Inferior parietal cortex (tissue), 1 donor: ENCODE data around the gene THRB.
A peak's percentile ranks its signal among the peaks of the same experiment; 100 is the strongest.

ENCODE experiments used
- DNase-seq: peaks from one replicate; pipeline ENCODE4 v3.0.0-alpha.2; 2016; ENCODE audit errors: extremely low spot score

The THRB gene

DNA sequence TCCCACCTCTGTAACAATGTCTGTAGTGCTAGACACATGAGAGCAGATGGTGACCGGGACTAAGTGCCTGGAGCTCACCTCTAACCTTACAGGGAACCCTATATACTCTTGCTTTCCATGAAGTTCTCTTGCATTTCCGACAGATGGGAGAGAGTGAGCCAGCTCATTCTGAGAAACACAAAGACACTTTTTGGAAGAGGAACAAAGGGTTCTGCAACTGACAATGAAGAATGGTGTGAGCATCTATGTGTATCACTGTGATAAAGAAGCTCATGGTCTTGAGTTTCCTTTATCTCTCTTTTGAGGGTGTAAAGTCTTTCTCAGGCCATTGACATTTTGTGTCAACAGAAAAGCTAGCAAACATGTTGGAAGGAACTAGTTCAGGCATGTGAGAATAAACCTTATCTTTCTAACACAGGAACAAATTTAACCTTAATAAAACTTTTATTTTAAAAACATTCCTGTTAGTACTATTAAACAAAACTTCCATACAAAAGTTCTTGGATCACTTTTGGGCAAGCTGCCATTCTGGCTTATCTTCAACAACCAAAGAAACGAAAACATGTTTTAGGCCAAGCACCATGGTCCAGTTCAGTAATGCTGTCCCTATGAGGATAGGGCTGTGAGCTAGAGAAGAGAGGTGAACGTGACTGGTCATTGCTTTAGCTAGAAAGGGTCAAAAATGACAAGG lies 142.7 kb downstream of the THRB start:
- DNase-seq = peak; percentile 55

DNA sequence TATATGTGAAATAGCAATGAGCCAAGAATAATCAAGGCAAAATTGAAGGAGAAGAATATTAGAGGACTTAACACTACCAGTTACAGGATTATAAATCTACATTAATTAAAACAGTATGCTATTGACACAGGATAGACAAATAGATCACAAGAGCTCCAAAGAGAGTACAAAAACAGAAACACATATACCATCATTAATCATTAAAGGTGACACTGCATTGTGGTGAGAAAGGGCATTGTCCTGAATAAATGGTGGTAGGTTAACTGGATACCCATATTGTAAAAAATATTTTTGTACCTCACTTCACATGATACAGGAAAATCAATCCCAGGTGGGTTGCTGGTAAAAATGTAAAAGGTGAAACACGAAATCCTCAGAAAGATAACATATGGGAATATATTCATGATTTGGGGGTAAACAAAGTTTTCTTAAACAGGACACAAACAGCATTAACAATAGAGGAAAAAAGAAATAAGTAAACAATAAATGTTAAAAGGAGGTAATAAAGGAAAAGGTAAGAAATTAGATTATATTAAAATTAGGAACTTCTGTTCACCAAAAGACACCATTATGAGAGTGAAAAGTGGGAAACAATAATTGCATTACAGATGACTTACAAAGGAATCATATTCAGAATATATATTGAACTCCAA lies 145.2 kb downstream of the THRB start:
- DNase-seq = no peak

DNA sequence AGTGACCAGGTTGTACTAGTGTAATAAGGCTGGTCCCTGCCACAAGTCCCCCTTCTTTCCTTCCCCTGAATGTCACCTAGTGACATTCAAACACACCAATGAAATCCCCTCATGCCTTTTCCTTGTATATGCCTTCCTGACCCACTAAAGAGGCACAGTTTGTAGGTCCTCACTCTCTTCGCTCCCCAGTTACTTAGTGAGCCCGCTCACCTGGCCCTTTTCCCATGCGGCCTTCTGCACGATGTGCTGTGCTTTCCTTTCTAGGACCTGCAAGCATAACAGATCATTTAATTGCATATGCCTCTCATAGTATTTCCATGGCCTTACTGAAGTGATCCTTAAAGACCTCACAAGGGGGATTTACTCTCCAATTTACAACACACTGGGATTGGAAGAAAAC lies 146.3 kb downstream of the THRB start:
- no peak for DNase-seq

DNA sequence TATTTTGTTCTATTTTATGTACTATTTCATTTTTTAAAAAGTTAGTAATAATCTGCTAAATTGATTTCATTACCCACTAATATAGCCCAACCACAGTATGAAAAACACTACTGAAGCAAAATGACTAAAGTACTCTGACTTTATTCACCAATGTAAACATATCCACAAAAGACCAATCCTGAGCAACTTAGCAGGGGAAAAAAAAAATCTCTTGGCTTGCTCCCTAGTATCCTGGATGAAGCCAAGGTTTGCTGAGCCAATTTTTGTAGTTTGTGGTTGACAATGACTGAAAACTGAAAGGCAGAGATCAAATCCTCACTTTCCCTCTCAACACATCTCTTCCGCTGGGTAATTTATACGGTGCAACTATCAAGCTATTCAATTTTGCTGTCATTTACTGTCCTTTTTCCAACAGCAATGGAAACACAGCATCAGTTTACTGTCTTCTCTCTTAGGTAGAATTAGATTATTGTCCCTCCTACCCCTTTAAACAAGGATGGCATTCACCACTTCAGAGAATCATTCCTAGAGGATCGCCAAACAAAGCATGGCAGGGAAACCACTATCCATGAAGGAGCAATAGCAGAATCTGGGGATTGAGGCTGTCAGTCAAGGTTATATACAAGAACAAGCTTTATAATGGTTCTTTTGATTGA lies 149.7 kb downstream of the THRB start:
- DNase-seq = no peak

DNA sequence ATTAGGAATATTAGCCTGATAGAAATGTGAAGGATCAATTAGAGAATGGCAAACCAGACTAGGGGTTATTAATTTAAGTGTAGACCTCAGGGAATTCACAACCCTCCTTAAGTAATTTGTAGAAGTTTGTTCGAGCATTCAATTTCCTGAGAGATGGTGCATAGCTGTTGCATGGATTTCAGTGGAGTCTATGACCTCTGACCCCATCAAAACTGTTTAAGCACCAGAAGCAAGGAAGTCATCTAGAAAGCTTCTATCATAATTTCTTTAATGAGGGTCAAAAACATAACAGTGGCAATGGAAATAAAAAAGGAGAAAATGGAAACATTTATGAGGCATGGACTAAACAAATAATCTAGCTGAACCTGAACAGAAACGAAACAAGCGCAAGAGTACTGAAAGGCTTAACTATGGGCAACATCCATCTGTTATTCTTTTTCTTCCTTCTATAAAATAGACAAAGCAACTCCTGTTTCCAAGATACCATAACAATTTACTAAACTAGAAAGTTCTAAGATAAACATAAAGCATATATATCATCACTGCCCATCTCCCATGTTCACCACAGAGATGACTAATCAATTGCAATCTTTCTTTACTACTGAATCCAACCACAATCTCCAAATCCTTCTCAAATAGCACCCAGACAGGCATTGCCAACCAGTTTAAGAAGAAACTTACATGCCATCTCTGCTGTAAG lies 151.4 kb downstream of the THRB start:
- no peak for DNase-seq

DNA sequence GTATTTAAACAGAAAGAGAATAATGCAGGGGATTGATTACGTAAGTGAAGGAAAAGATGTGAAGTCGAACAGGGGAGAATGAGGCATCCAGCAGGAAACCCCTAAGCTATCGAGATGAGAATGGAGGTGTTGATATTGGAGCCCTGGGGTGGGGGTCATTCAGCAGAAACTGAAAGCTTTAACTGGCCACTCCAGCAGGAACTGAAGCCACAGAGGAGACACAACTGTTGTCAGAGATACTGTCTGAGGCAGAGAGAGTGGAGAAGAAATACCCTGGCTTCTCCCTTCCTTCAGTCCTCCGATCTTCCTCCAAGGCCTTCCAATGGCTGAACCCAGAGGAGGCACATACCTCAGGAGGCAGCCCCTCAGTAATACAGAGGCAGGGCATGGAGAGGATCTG lies 152.4 kb downstream of the THRB start:
- DNase-seq = no peak

DNA sequence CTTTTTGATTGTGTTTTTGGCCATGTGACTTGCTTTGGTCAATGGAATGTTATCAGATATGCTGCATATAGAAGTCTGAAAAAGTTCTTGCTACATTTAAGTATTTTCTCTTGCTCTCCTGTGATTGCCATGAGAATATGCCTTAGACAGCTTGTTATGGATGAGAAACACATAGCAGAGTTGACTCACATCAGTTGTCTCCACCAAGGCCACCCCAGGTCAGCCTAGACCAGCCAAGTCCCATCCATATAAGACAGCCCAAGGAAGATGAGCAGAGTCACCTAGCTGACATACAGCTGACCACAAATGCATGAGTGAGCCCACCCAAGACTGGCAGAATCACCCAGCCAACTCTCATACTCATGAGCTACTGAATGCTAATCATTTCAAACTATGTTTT lies 153.0 kb downstream of the THRB start:
- DNase-seq = no peak

DNA sequence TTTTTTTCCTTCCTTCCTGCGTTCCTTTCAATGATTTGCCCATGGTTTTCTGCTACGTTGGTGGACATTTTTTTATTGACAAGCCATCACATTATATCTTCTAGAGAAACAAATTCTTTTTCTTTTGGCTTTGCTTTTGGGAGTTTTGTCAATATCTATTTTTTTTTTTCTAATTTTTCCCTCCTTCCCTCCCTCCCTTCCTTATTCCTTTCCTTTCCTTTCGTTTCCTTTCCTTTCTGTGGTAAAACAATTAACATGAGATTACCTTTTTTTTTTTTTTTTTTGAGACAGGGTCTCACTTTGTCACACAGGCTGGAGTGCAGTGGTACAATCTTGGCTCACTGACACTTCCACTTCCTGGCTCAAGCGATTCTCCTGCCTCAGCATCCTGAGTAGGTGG lies 153.7 kb downstream of the THRB start:
- no peak for DNase-seq

DNA sequence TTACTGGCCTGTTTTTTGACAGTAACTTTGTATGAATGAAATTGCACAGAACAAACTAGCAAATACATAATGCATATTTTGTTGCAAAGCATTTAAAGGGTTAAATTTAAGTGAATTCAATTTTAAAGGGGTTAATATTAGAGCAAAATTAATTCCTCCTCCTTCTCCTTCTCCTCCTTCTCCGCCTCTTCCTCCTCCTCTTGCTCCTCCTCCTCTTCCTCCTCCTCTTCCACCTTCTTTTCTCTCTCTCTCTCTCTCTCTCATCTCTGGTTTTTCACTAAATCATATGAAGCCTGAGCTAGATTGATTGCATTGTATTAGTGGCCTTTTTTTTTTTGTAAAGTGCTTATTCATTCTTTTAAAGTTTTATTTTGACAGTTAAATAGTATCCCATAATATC lies 154.5 kb downstream of the THRB start:
- no peak for DNase-seq

DNA sequence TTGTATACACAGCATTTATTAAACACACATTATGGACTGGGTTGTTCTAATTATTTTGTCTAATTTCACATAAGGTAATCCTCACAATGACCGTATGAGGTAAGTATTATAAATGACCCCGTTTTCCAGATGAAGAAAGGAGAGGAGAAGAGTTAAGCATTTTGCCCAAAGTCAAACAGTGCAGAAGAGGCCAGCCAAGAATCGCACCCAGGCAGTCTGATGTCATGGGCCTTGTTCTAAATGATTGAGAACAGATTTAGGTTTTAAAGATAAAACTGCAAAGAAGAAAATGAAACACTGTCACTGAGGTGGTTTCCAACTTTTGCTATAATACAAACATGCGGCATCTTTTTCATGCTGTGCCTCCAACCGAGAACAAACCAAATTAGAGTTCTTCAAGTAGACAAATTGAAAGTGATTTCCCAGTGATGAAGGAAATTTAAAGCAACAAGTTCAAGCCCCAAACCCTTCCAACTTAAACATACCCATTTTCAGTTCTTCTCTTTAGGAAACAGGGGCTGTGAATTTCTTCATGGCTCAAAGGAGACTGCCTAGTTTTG lies 155.3 kb downstream of the THRB start:
- DNase-seq = no peak

DNA sequence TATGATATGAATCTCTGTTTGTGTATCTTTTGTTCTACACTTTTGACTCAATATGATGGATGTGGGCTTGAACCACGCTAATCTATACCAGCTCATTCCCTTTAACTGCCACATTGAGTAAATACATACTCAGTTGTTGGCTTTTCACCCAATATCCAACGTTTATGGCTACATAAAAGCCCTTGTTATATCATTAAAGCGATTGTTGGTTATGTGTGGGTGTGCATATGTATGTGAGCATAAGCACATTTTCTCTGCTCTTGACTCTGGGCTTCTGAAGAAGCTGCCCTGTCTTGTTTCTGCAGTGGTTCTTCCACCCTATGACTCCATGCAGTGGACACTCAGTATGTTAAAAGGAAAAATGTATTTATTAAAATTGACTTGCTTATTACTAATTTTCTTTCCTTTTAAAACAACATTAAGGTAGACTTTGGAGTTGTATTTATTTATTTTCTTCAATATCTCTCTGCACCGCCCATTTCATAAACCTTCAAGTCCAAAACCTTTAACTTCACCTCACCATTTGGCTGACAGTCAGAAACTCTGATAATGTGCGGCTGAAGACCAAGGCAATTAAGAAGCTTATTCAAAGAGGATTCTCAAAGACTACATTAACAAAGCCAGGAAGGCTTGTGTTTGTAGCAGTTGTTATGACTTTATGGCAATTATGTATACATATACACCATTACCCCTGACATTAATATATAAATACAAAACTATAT lies 156.1 kb downstream of the THRB start:
- DNase-seq = no peak

DNA sequence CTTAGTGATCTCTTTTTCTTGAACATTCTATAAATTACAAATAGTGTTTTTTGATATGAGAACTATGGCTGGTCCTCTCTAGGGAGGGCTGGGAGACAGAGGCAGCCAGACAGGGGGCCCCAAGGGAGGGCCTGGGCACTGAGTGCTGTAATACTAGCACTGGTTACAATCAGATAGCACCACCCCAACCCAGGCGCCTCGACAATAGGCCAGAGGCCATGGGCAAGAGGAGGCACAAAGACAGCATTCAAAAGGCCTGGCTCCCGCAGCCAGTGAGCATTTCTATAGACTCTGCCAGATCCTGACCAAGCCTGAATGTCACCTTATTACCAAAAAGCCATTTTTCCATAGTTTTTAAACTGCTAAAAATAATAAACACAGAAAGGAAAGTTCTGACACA lies 158.5 kb downstream of the THRB start:
- DNase-seq = peak; percentile 47

DNA sequence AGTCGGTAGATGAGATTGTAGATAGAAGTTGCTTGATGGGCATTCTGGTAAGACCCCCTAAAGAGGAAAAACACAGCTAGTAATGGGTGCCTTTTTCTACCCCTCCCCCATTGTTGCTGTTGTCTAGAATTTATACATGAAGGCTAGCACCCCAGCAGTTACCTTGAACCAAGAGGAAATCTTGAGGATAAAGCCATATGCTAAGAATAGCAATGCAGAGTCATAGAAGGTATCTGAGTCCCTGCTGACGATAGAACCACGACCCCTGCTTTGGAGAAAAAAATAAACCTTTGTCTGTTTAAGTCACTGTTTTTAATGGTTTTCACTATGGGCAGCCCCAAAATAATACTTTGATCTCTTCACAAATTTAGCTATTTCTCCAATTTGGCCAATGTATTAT lies 162.6 kb downstream of the THRB start:
- no peak for DNase-seq

DNA sequence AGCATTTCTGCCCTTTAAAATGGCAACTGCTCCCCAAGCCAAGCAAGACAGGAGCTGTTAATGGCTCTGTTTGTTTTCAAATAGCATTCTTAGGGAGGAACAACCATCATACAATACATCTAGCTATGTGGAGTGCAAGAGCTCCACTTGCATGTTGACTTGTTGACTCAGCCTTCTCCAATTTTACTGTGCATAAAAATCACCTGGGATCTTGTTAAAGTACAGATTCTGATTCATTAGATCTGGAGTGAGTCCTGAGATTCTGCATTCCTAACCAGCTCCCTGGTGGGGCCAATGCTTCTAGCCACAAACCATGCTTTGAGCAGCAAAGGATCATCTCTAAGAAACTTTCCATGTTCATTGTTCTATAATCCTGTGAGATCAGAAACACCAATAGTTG lies 171.4 kb downstream of the THRB start:
- DNase-seq = no peak

DNA sequence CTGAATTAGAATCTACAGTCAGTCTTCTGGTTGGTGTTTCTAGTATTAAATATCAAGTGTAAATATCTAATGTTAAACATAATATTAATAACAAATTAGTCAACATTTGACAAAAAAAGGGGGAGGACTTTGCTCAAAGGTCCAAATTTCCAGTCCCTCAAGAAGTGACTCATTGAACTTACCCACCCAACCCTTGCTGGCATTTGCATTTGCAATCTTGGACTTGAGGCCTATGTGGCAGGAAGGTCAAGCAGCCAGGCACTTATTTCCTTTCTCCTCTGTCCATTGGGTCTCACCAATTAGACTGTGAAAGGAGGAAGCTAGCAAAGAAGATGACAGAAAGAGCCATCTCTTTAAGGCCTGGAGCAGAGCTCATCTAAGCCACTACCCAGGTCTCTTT lies 174.0 kb downstream of the THRB start:
- no peak for DNase-seq

DNA sequence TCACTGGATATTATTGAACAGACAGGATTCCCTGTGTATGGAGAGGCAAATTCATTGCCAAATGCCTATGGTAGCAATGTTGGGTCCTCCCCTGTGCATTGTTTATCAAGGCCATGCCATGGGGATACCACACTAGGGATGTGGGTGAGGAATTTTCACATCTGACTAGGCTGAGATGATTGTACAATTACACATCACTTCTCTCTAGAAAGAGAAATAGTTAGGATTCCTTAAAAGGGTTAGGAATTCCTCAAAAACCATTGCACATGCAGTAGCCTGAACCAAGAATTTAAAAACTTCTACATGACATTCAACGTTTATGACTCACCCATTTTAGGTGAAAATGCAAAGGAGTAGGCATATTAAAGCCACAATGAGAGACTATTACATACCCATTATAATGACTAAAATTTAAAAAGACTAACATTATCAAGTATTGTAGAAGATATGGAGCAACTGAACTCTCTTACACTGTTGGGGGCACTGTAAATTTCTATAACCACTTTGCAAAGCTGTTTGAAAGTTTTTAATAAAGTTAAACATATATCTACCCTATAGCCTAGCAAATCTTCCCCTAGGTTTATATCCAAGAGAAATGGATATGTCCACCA lies 175.9 kb downstream of the THRB start:
- DNase-seq = no peak

DNA sequence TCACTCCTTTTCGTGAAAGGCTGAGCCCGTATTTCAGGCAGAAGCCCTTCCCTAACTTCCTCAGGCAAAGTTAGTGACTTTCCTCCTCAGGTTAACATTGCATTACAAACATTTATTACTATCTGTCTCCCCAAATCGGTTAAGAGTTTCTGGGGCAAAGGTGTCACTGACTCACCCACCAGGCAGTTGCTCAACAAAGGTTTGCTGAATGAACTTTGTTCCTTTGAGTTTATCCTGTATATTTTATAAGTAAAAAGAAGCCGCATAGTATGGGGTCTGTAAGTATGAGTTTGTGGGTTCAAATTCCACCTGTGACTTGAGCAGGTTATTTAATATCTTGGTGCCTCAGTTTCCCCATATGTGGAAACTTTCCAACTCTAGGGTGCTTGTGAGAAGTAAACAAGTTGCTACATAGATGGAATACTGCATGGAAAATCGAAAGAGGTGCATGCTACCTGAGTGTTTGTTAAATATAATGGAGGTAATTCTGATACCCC lies 177.7 kb downstream of the THRB start:
- no peak for DNase-seq

DNA sequence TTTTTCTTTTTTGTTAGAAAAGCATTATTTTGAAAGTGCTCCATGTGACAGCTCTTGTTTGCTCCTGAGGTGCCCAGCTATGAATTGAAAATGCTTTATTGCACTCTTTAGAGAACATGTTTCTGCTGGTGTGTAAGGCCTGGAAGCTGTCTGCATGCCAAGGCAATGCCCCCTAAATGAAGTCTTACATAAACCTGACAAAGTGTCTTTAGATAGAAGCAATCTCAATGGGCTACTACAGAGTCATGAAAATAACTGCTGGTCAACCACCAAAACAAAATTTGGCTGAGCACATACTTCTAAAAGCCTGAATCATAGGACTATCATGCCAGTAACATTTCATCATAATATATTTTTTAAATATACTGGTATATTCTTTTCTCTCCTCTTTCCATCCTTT lies 178.7 kb downstream of the THRB start:
- no peak for DNase-seq

DNA sequence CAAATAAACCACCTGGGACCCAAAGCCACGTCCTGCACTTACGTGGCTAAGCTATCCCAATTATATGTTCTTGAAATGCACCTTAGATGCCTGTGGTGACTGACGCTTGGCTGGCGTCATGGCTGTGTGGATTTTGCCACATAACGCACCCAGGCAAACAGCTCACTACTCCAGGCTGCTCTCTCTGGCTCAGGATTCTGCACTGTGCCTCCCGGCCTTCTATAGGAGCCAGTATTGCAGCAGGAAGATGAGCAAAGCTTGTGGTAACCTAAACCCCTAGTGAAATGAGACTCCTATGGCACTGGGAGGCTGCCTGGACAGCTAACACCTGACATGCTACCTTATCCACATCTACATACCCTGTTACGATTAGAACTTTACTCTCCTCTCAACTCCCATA lies 179.3 kb downstream of the THRB start:
- no peak for DNase-seq

DNA sequence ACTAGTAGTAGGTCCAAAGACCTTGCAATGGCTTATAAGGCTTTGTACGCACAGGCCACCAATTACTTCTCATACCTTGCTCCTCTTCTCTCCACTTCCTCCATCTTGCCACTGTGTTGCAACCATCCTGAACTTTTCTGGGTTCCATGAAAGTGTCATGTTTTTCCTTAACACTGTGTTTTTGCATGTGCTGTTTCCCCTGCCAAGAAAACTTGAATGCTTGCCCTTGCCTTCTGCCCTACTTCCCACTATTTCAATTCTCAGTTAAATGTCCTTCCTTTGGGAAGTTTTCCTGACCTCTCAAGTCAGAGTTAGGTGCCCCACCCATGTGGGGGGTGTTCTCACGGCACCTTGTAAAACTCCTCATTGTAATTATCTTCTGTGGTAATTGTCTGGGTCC lies 182.8 kb downstream of the THRB start:
- DNase-seq = no peak

DNA sequence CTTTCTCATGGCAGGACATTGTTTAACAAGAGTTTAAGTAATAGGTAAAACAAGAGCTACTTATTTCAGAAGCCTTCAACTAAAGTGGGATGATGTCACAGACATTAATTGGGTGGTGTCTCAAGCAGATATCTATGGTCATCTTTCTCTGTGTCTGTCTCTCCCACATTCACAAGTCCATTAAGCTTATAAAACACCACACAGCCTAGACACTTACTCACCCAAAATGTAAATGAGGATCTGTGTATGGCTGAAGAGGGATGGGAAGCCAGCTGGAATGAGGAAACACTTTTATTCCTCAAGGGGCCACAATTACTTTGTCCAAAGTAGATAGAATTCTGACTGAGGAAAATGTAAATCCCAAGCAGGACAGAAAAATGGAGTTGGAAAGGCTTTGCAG lies 183.8 kb downstream of the THRB start:
- DNase-seq = no peak
